ENCODE results near the gene SIRPA. TPM values are rescaled to one million over a fixed set of nuclear protein-coding genes. Genes with fewer than 3 reads are reported as not detected.

SIRPA gene
- total and polyA plus RNA-seq, 2 of the 8 experiments (the other 6 are each of a cell fraction or from before 2014, with no cell fraction given), result 3.9 to 4.3 TPM

DNA sequence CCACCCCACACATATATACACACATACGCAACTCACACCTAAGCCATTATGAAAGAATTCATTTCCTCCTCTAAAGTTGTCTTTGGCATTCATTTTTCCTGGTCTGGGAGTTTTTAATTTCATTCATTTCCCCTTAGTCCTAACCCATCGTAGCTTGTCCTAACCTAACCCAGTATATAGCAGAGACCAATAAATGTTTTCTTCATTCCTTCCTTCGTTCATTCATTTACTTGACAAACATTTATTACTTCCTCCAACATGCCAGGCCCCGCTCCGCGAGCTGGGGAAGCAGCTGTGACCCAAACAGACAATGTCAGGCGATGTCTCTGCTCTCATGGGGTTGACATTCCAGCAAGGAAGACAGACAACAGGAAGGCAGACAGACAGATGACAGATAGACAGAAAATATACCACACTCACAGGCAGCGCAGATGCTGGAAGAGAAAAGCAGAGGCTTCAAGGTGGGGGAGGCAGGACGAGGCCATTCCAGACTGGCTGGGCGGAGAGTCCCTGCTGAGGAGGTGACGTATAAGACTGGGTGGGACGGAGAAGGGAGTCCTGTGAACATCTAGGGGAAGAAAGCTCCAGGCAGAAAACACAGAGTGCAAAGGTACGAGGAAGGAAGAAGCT is 33.7 kb upstream of the SIRPA start (continued):
- TF ChIP-seq YY1 (IDR thresholded peaks at IDR 0.05; ENCODE audit: low read depth, low read length), result no peak
